Fibroblast of villous mesenchyme (primary cell): Measurements from ENCODE around the gene ARAP1. TPM values are rescaled to one million over a fixed set of nuclear protein-coding genes. Genes with fewer than 3 reads are reported as not detected.

Experiments
- DNase-seq: peaks from one replicate; pipeline ENCODE4 v3.0.0-alpha.2; 2010; ENCODE audit warnings: low read depth
- H3K4me3 ChIP-seq: 2 replicates; pipeline ENCODE4 v1.5.1; 2011; ENCODE audit warnings: low read depth, mild to moderate bottlenecking, low read length
- total RNA-seq: library from RNA; depleted of rRNA; stranded (reverse); fragments of >200 nt; gene quantifications from 2 replicates; pipeline ENCODE4 v1.2.3, GENCODE V29; 2012
- TF ChIP-seq, protein P1 (sequence below): IDR thresholded peaks from 2 replicates; pipeline ENCODE4 v1.5.1; 2012; ENCODE audit warnings: low read depth, mild to moderate bottlenecking, low read length; ENCODE audit not compliant: insufficient read depth

The ARAP1 gene
- total RNA-seq, 1 donor = 73.0 TPM

DNA sequence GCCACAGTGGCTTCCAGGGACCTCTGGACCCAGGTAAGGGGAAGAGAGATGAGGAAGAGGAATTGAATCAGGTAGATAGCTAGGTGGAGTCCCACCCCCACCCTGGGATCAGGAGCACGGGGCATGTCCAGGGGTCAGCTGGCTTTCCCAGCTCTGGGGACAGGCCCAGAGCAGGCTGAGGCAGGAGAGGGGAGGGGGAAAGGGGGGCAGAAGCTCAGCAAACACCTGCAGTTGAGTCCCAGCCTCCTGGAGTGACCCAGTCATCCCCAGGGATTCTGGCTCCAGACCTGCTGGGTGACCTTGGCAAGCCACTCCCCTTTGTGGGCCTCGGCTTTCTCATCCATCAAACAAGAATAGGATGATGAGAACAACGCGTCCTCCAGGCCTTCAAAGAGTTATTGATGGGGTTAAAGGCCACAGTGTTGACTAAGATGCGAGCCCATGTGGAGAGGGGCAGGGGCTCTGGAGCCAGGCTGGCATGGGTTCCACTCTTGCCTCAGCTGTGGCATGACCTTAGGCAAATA, 25.6 kb upstream of the ARAP1 start:
- DNase-seq = no peak
- TF ChIP-seq, protein P1, sequence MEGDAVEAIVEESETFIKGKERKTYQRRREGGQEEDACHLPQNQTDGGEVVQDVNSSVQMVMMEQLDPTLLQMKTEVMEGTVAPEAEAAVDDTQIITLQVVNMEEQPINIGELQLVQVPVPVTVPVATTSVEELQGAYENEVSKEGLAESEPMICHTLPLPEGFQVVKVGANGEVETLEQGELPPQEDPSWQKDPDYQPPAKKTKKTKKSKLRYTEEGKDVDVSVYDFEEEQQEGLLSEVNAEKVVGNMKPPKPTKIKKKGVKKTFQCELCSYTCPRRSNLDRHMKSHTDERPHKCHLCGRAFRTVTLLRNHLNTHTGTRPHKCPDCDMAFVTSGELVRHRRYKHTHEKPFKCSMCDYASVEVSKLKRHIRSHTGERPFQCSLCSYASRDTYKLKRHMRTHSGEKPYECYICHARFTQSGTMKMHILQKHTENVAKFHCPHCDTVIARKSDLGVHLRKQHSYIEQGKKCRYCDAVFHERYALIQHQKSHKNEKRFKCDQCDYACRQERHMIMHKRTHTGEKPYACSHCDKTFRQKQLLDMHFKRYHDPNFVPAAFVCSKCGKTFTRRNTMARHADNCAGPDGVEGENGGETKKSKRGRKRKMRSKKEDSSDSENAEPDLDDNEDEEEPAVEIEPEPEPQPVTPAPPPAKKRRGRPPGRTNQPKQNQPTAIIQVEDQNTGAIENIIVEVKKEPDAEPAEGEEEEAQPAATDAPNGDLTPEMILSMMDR = no peak
- H3K4me3 ChIP-seq = no peak overlapping the region

DNA sequence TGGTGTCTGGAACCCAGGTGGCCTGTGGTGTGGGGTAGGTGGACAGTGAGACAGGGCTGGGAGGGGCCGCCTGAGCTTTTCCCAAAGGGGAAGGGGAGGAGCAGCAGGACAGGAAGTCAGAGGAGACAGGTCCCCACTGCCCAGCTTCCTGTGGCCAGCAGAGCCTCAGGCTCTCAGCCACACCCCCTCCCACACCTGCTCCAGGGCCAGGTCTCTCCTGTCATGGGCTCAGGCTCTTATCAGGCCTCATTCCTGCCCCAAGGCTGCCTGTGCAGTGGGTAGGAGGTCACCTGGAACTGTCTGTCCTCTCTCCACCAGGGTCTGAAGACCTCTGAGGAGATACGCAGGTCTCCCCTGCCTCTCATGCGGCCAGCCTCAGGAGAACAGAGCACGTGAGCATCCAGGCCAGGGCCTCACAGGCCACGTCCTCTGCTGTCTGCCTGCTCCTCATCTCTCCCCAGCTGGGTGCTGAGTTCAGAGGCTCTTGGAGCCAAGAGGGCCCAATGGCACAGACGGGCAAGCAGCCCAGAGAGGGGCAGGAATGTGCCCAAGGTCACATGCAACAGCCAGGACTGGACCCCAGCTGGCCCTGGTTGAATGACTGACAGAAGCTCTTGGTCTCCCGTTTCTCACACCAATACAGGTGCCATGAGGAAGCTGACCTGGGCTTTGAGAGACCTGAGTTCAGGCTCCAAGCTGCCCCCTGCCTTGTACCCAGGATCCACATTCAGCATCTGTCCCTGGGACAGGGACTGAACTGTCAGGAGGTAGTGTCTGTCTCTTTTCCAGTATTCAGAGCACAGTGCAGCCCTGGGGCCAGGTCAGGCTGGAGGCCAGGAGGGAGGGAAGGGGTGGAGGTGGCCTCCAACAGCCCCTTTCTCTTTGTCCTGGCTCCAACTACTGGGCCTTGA, 24.9 kb upstream of the ARAP1 start:
- H3K4me3 ChIP-seq = no peak overlapping the region
- TF ChIP-seq, protein P1 = no peak
- no peak for DNase-seq

DNA sequence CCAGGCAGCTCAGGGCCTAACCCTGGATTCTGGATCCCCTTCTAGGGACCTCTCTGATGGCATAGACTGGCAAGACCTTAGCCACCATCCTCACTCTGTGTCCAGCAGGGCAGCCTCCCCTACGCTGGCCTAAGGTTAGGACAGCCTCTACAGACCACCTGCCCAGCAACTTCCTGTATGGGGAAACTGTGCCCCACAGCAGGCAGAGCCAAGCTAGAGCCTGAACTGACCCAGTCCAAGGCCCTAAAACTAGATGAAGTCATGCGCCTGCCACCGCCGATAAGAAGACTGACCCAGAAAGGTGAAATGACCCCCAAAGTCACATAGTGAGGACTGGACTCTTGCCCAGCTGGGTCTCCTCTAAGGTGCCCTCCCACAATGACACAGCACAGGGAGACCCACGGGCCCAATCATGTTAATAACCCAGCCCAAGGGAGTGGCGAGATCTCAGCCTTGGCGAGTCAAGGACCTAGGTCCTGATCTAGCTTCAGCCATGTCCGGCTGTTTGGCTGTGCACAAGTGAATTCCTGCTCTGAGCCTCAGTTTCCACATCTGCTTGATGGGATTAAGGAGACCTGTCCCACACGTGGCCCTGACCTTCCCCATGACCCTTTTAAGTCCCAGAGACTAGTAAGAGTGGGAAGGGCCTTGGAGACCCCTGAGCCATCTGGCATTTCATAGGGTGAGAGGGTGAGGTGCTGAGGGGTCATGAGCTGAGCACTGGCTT, 24.1 kb upstream of the ARAP1 start:
- DNase-seq = no peak
- H3K4me3 ChIP-seq = no peak overlapping the region
- TF ChIP-seq, protein P1 = no peak

DNA sequence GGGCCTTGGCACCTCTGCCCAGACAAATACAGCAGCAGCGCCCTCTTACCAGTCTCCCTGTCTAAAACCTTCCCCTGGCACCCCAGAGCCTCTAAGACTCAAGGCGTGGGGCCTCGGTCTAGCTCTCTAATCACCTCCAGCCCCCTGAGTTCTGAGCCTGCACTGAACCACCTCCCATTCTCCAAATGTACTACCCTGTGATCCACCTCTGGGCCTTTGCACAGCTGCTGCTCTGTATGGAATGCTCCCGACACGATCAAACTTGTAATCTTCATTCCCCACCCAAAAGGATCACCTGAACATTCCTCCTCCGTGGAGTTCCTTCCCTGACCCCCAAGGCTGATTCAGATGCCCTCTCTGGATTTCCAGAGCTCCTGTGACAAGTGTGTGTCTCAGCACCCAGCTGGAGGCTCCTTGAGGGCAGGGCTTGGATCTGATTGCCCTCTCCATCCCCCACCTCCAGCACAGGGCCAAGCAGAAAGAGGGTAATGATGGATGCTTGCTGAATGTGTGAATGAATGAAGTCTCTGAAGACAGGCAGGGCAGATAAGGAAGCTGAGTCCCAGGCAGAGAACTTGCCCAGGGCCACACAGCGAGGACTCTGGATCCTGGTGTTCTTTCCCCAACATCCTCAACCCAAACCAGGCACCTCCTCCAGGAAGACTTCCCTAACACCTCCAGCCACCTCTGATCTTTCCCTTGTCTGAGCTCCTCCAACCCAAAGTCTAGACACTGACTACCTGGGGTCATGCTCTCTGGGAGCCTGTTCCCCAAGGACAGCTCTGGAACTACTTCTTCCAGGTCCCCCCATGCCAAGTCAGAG, 23.3 kb upstream of the ARAP1 start:
- DNase-seq = no peak
- H3K4me3 ChIP-seq = no peak overlapping the region
- TF ChIP-seq, protein P1 = no peak

DNA sequence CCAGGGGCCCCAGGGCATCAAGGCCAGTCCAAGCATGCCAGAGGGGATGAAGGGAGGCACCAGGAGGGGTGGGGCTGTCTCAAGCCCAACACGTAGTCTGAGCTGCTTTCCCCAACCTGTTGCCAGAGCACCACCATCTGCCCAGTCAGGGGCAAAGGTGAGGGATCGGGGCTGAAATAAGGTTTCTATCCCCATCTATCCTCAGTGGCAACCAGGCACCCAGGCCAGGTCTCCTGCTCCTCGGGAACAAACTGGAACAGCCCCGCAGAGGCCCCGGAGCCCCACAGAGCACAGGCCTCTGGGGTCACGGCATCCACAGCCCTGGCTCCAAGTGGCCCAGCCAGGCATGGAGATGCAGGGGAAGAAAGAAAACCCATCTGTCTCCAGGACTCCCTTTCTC, 22.3 kb upstream of the ARAP1 start:
- DNase-seq = no peak
- TF ChIP-seq, protein P1 = no peak
- no peak overlapping the region for H3K4me3 ChIP-seq

DNA sequence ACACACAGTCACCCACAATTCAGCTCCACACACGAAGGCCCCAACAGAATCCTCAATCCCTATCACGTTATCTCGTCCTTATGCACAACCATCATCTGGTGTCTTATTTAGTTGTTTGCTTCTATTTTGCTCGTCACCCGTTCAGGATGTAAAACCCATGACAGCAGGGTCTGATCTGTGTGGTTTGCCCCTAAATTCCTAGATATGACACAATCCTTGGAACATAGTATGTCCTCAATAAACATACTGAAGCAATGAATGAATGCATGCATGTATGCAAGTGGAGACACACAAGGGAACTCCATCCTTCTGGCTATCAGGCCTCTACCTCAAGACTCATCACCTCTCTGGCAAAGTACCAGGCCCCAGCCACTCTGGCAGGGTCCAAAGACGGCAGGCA, 21.5 kb upstream of the ARAP1 start:
- no peak overlapping the region for H3K4me3 ChIP-seq
- TF ChIP-seq, protein P1 = no peak
- DNase-seq = peak; percentile 31
